Mucosa of stomach (tissue), 1 donor: ENCODE measurements around the gene PPP1R2B.
"Not testable (repeated sequence)": the region's sequence is repeated elsewhere in the genome, so short reads cannot be mapped to it uniquely, and the experiment has no call there.

ENCODE experiments used
- H3K27me3 ChIP-seq: one replicate; pipeline ENCODE4 v1.7.0; 2013; ENCODE audit warnings: mild to moderate bottlenecking, low read length; ENCODE audit not compliant: control insufficient read depth, insufficient read depth
- H3K36me3 ChIP-seq: one replicate; pipeline ENCODE4 v1.7.0; 2013; ENCODE audit warnings: low read length; ENCODE audit not compliant: control insufficient read depth, insufficient read depth
- H3K4me1 ChIP-seq: one replicate; pipeline ENCODE4 v1.7.0; 2013; ENCODE audit warnings: mild to moderate bottlenecking, low read length; ENCODE audit not compliant: control insufficient read depth, insufficient read depth
- H3K4me3 ChIP-seq: one replicate; pipeline ENCODE4 v1.7.0; 2013; ENCODE audit warnings: low read length
- H3K9ac ChIP-seq: one replicate; pipeline ENCODE4 v1.7.0; 2013; ENCODE audit warnings: mild to moderate bottlenecking, low read length, moderate library complexity
- H3K9me3 ChIP-seq: one replicate; pipeline ENCODE4 v1.7.0; 2013; ENCODE audit warnings: mild to moderate bottlenecking, low read length, moderate library complexity; ENCODE audit not compliant: control insufficient read depth
- donor health status: Pancreatic carcinoma.

PPP1R2B gene

GRCh38 chr5:156834916-156835315, 15.2 kb upstream of the PPP1R2B start:
- no peaks in the 10 kb centered on the region for H3K4me1 ChIP-seq
- no peak overlapping the region for H3K4me3 ChIP-seq
- no peaks in the 10 kb centered on the region for H3K27me3 ChIP-seq
- H3K9ac ChIP-seq, result no peak overlapping the region
- no peaks in the 10 kb centered on the region for H3K36me3 ChIP-seq
- no peaks in the 10 kb centered on the region for H3K9me3 ChIP-seq

- no peaks in the 10 kb centered on the region for H3K27me3 ChIP-seq
- no peak overlapping the region for H3K9ac ChIP-seq
- H3K4me3 ChIP-seq, result no peak overlapping the region
- no peaks in the 10 kb centered on the region for H3K36me3 ChIP-seq
- no peaks in the 10 kb centered on the region for H3K4me1 ChIP-seq
- H3K9me3 ChIP-seq, result no peaks in the 10 kb centered on the region
Measured at GRCh38 chr5:156835905-156836304, 14.2 kb upstream of the PPP1R2B start.

- Histone ChIP-seq H3K27me3 (no peaks in the 10 kb centered on the region), H3K9me3 (no peaks in the 10 kb centered on the region)
Measured at GRCh38 chr5:156836846-156837245, 13.2 kb upstream of the PPP1R2B start.

GRCh38 chr5:156838961-156839360, 11.1 kb upstream of the PPP1R2B start:
- no peak overlapping the region for H3K4me3 ChIP-seq
- no peaks in the 10 kb centered on the region for H3K36me3 ChIP-seq
- H3K9me3 ChIP-seq, result no peaks in the 10 kb centered on the region
- no peaks in the 10 kb centered on the region for H3K27me3 ChIP-seq
- H3K9ac ChIP-seq, result no peak overlapping the region
- no peaks in the 10 kb centered on the region for H3K4me1 ChIP-seq

More at GRCh38 chr5:156836846-156837245, 13.2 kb upstream of the PPP1R2B start:
- no peak overlapping the region for H3K4me3 ChIP-seq
- no peaks in the 10 kb centered on the region for H3K36me3 ChIP-seq
- no peaks in the 10 kb centered on the region for H3K4me1 ChIP-seq
- H3K9ac ChIP-seq, result no peak overlapping the region

- Histone ChIP-seq H3K9ac (no peak overlapping the region), H3K4me1 (no peaks in the 10 kb centered on the region), H3K36me3 (no peaks in the 10 kb centered on the region), H3K9me3 (no peaks in the 10 kb centered on the region), H3K27me3 (no peaks in the 10 kb centered on the region), H3K4me3 (no peak overlapping the region)
Measured at GRCh38 chr5:156841737-156842136, 8.4 kb upstream of the PPP1R2B start.

- H3K27me3 ChIP-seq, result no peaks in the 10 kb centered on the region
- H3K4me1 ChIP-seq, result no peaks in the 10 kb centered on the region
- no peaks in the 10 kb centered on the region for H3K9me3 ChIP-seq
- no peaks in the 10 kb centered on the region for H3K36me3 ChIP-seq
- no peak overlapping the region for H3K9ac ChIP-seq
- H3K4me3 ChIP-seq, result no peak overlapping the region
Measured at GRCh38 chr5:156846914-156847313, 3.2 kb upstream of the PPP1R2B start.

GRCh38 chr5:156848447-156848846, 1.6 kb upstream of the PPP1R2B start:
- H3K27me3 ChIP-seq, H3K4me1 ChIP-seq, H3K9me3 ChIP-seq, H3K4me3 ChIP-seq, H3K9ac ChIP-seq, H3K36me3 ChIP-seq: not testable (repeated sequence)

- H3K27me3 ChIP-seq, result no peaks in the 10 kb centered on the region
- no peak overlapping the region for H3K9ac ChIP-seq
- H3K4me1 ChIP-seq, result no peaks in the 10 kb centered on the region
Measured at GRCh38 chr5:156851880-156852279, 1.8 kb downstream of the PPP1R2B start.

GRCh38 chr5:156853055-156853454, 3.0 kb downstream of the PPP1R2B start:
- H3K4me3 ChIP-seq, H3K9ac ChIP-seq, H3K4me1 ChIP-seq, H3K36me3 ChIP-seq, H3K27me3 ChIP-seq, H3K9me3 ChIP-seq: not testable (repeated sequence)

More at GRCh38 chr5:156851880-156852279, 1.8 kb downstream of the PPP1R2B start:
- H3K4me3 ChIP-seq, result no peak overlapping the region
- no peaks in the 10 kb centered on the region for H3K9me3 ChIP-seq
- H3K36me3 ChIP-seq, result no peaks in the 10 kb centered on the region

- Histone ChIP-seq H3K4me1 (no peaks in the 10 kb centered on the region), H3K9me3 (no peaks in the 10 kb centered on the region), H3K9ac (no peak overlapping the region), H3K4me3 (no peak overlapping the region), H3K36me3 (no peaks in the 10 kb centered on the region), H3K27me3 (no peaks in the 10 kb centered on the region)
Measured at GRCh38 chr5:156865427-156865826, 15.3 kb downstream of the PPP1R2B start.

- Histone ChIP-seq H3K4me3 (no peak overlapping the region), H3K9me3 (no peaks in the 10 kb centered on the region), H3K9ac (no peak overlapping the region), H3K36me3 (no peaks in the 10 kb centered on the region), H3K27me3 (no peaks in the 10 kb centered on the region), H3K4me1 (no peaks in the 10 kb centered on the region)
Measured at GRCh38 chr5:156870498-156870839, 20.4 kb downstream of the PPP1R2B start.

GRCh38 chr5:156871212-156871611, 21.1 kb downstream of the PPP1R2B start:
- Histone ChIP-seq H3K27me3 (no peaks in the 10 kb centered on the region), H3K9ac (no peak overlapping the region), H3K4me1 (no peaks in the 10 kb centered on the region), H3K36me3 (no peaks in the 10 kb centered on the region), H3K9me3 (no peaks in the 10 kb centered on the region), H3K4me3 (no peak overlapping the region)

- no peaks in the 10 kb centered on the region for H3K4me1 ChIP-seq
- H3K9ac ChIP-seq, result no peak overlapping the region
- no peak overlapping the region for H3K4me3 ChIP-seq
- no peaks in the 10 kb centered on the region for H3K9me3 ChIP-seq
- H3K27me3 ChIP-seq, result no peaks in the 10 kb centered on the region
- H3K36me3 ChIP-seq, result no peaks in the 10 kb centered on the region
Measured at GRCh38 chr5:156879665-156880285, 29.7 kb downstream of the PPP1R2B start.
